H1 (cell line): ENCODE data around the gene VAMP3. TPM values are rescaled to one million over a fixed set of nuclear protein-coding genes. Genes with fewer than 3 reads are reported as not detected.

Experiments
- CTCF ChIA-PET: fragments of 300-600 bp; sonication (Branson Sonifier 250); formaldehyde crosslinking; loops from one replicate; lab custom pipeline; 2021; ENCODE audit not compliant: partially characterized antibody; lab: Charles Lee
- POLR2A ChIA-PET: fragments of 300-600 bp; sonication (Branson Sonifier 250); formaldehyde crosslinking; loops from one replicate; lab custom pipeline; 2021; ENCODE audit warnings: inconsistent platforms; ENCODE audit not compliant: partially characterized antibody; lab: Charles Lee
- DNase-seq, 2 experiments: peaks; one replicate each; pipeline versions ENCODE4 v3.0.0 to v3.0.0-alpha.2; 2010 to 2022; ENCODE audit warnings: low spot score in 2 of 2, low read depth in 1 of 2, mixed read lengths in 1 of 2
- FAIRE-seq: peaks from 2 replicates; lab custom pipeline; 2011; peaks lifted over from hg19 to GRCh38; lab: Jason Lieb, UNC
- H2AFZ ChIP-seq: 2 replicates; pipeline ENCODE4 v1.8.1; 2012; ENCODE audit warnings: low read length, inconsistent platforms
- H2AK5ac ChIP-seq: 2 replicates; pipeline ENCODE4 v1.6.1; 2013; ENCODE audit warnings: low read depth, low read length
- H2BK120ac ChIP-seq: replicated peaks from 2 replicates; pipeline ENCODE3; 2013; ENCODE audit warnings: low read depth, low read length, inconsistent platforms
- H2BK12ac ChIP-seq: 2 replicates; pipeline ENCODE4 v1.6.1; 2013; ENCODE audit warnings: low read depth, low read length
- H2BK15ac ChIP-seq: 2 replicates; pipeline ENCODE4 v1.6.1; 2013; ENCODE audit warnings: low read length
- H2BK20ac ChIP-seq: 2 replicates; pipeline ENCODE4 v1.6.1; 2013; ENCODE audit warnings: low read length
- H2BK5ac ChIP-seq: 2 replicates; pipeline ENCODE4 v1.6.1; 2013; ENCODE audit warnings: low read depth, low read length
- H3K14ac ChIP-seq: 2 replicates; pipeline ENCODE4 v1.6.1; 2013; ENCODE audit warnings: inconsistent platforms; ENCODE audit not compliant: insufficient read length
- H3K18ac ChIP-seq: 2 replicates; pipeline ENCODE4 v1.6.1; 2013; ENCODE audit warnings: low read length; ENCODE audit errors: extremely low read depth
- H3K23ac ChIP-seq: 2 replicates; pipeline ENCODE4 v1.6.1; 2013; ENCODE audit warnings: inconsistent platforms; ENCODE audit not compliant: insufficient read length
- H3K23me2 ChIP-seq: 2 replicates; pipeline ENCODE4 v1.6.1; 2013; ENCODE audit warnings: low read depth, low read length
- H3K27ac ChIP-seq: 2 replicates; pipeline ENCODE4 v1.6.1; 2011; ENCODE audit warnings: low read depth, low read length, inconsistent platforms
- H3K27me3 ChIP-seq, 4 experiments: replicated peaks in 1 of 4; 1 replicate in 1 of 4; 2 replicates in 3 of 4; pipeline versions ENCODE4 v1.6.1 to v1.8.1; 2011 to 2013; ENCODE audit warnings: low read length in 3 of 4, mild to moderate bottlenecking in 3 of 4, inconsistent platforms in 2 of 4, mixed read lengths in 2 of 4, moderate library complexity in 1 of 4; ENCODE audit not compliant: control insufficient read depth in 3 of 4, insufficient read depth in 3 of 4; ENCODE audit errors: extremely low read depth in 1 of 4
- H3K36me3 ChIP-seq, 4 experiments: 2 replicates each; pipeline versions ENCODE4 v1.6.1 to v1.8.1; 2011 to 2013; ENCODE audit warnings: mild to moderate bottlenecking in 4 of 4, low read length in 3 of 4, moderate library complexity in 2 of 4, control low read depth in 1 of 4, inconsistent platforms in 1 of 4; ENCODE audit not compliant: insufficient read depth in 4 of 4, control insufficient read depth in 2 of 4
- H3K4ac ChIP-seq: replicated peaks from 2 replicates; pipeline ENCODE3; 2013; ENCODE audit warnings: low read length, low read depth, mixed read lengths, inconsistent platforms; ENCODE audit not compliant: insufficient read length
- H3K4me1 ChIP-seq, 4 experiments: replicated peaks in 1 of 4; 1 replicate in 1 of 4; 2 replicates in 3 of 4; pipeline versions ENCODE4 v1.6.1 to v1.8.1; 2011 to 2013; ENCODE audit warnings: low read length in 3 of 4, inconsistent platforms in 2 of 4, mixed read lengths in 1 of 4; ENCODE audit not compliant: insufficient read depth in 4 of 4, control insufficient read depth in 3 of 4
- H3K4me2 ChIP-seq, 2 experiments: 2 replicates each; pipeline versions ENCODE4 v1.6.1 to v1.8.1; 2011 to 2013; ENCODE audit warnings: low read depth in 2 of 2, low read length in 2 of 2, control low read depth in 1 of 2, inconsistent platforms in 1 of 2, mild to moderate bottlenecking in 1 of 2; ENCODE audit not compliant: insufficient read depth in 1 of 2
- H3K4me3 ChIP-seq, 4 experiments: fragments of 200-600, 300-600 bp in 1 of 4; sonication (generic), shearing (Covaris generic), sonication (Bioruptor Twin) in 1 of 4; 2 replicates each; pipeline versions ENCODE4 v1.5.1 to v1.8.1; 2011 to 2016; ENCODE audit warnings: low read length in 4 of 4, low read depth in 3 of 4, control low read depth in 2 of 4, inconsistent platforms in 2 of 4, mild to moderate bottlenecking in 2 of 4, mixed read lengths in 1 of 4, moderate library complexity in 1 of 4; ENCODE audit not compliant: insufficient read depth in 2 of 4; ENCODE audit errors: extremely low read depth in 1 of 4
- H3K56ac ChIP-seq: replicated peaks from 2 replicates; pipeline ENCODE3; 2013; ENCODE audit warnings: low read depth, mild to moderate bottlenecking, mixed read lengths, low read length, inconsistent platforms; ENCODE audit not compliant: insufficient read length
- H3K79me1 ChIP-seq: 2 replicates; pipeline ENCODE4 v1.6.1; 2013; ENCODE audit warnings: low read depth, low read length, control low read depth
- H3K79me2 ChIP-seq, 2 experiments: 2 replicates each; pipeline versions ENCODE4 v1.6.1 to v1.8.1; 2012 to 2013; ENCODE audit warnings: low read length in 2 of 2, mild to moderate bottlenecking in 2 of 2, inconsistent platforms in 1 of 2; ENCODE audit not compliant: insufficient read depth in 2 of 2, control insufficient read depth in 1 of 2
- H3K9ac ChIP-seq, 4 experiments: replicated peaks in 1 of 4; 1 replicate in 1 of 4; 2 replicates in 3 of 4; pipeline versions ENCODE4 v1.6.1 to v1.8.1; 2011 to 2013; ENCODE audit warnings: low read depth in 3 of 4, low read length in 3 of 4, control low read depth in 2 of 4, mild to moderate bottlenecking in 2 of 4, moderate library complexity in 2 of 4, inconsistent platforms in 1 of 4; ENCODE audit errors: extremely low read depth in 1 of 4
- H3K9me3 ChIP-seq, 2 experiments: 2 replicates each; pipeline versions ENCODE4 v1.6.1 to v1.8.1; 2012 to 2013; ENCODE audit warnings: mild to moderate bottlenecking in 2 of 2, moderate library complexity in 2 of 2, control low read depth in 1 of 2, inconsistent platforms in 1 of 2, low read depth in 1 of 2, low read length in 1 of 2, mixed read lengths in 1 of 2; ENCODE audit not compliant: insufficient read depth in 2 of 2
- H4K20me1 ChIP-seq, 2 experiments: replicated peaks in 1 of 2; 2 replicates each; pipeline versions ENCODE3 to v1.8.1; 2011 to 2013; ENCODE audit warnings: inconsistent platforms in 2 of 2, low read length in 2 of 2, mild to moderate bottlenecking in 1 of 2; ENCODE audit not compliant: insufficient read depth in 2 of 2, control insufficient read depth in 1 of 2
- H4K5ac ChIP-seq: 2 replicates; pipeline ENCODE4 v1.6.1; 2013; ENCODE audit warnings: low read length, low read depth, mixed read lengths, inconsistent platforms; ENCODE audit not compliant: insufficient read length
- H4K8ac ChIP-seq: 2 replicates; pipeline ENCODE4 v1.8.0; 2013; ENCODE audit warnings: mild to moderate bottlenecking, moderate library complexity, low read length, inconsistent platforms; ENCODE audit not compliant: insufficient read depth; ENCODE audit errors: extremely low read depth
- H4K91ac ChIP-seq: replicated peaks from 2 replicates; pipeline ENCODE3; 2013; ENCODE audit warnings: low read length, mixed read lengths, inconsistent platforms; ENCODE audit not compliant: insufficient read length
- CHD1 ChIP-seq: IDR thresholded peaks from 2 replicates; pipeline ENCODE4 v1.6.1; 2012; ENCODE audit warnings: low read depth, low read length, improper control_type of control experiment
- EGR1 ChIP-seq: IDR thresholded peaks from 2 replicates; pipeline ENCODE4 v1.6.1; 2011; ENCODE audit warnings: low read depth, low read length, borderline replicate concordance
- FOSL1 ChIP-seq: IDR thresholded peaks from 2 replicates; pipeline ENCODE4 v1.6.1; 2011; ENCODE audit warnings: mild to moderate bottlenecking, low read depth, low read length, moderate library complexity; ENCODE audit not compliant: insufficient read depth
- PHF8 ChIP-seq: fragments of 200-600 bp; sonication (generic); conservative IDR thresholded peaks from 2 replicates; pipeline ENCODE4 v1.7.1; 2012; ENCODE audit warnings: low read depth, mild to moderate bottlenecking, inconsistent platforms, low read length, moderate library complexity
- RAD21 ChIP-seq, 2 experiments: IDR thresholded peaks in 1 of 2; conservative IDR thresholded peaks in 1 of 2; 2 replicates each; pipeline ENCODE4 v1.6.1; 2011; ENCODE audit warnings: low read depth in 2 of 2, low read length in 2 of 2, improper control_type of control experiment in 1 of 2, inconsistent platforms in 1 of 2, mild to moderate bottlenecking in 1 of 2, moderate library complexity in 1 of 2
- RNF2 ChIP-seq: fragments of 200-900, 300-1000 bp; sonication (generic); IDR thresholded peaks from 2 replicates; pipeline ENCODE4 v1.7.1; 2016; ENCODE audit warnings: borderline replicate concordance, low read depth, mild to moderate bottlenecking, antibody characterized with exemption, low read length; ENCODE audit not compliant: poor library complexity, severe bottlenecking; ENCODE audit errors: missing control alignments
- SP1 ChIP-seq: IDR thresholded peaks from 2 replicates; pipeline ENCODE4 v1.6.1; 2011; ENCODE audit warnings: low read depth, low read length
- TBP ChIP-seq: IDR thresholded peaks from 2 replicates; pipeline ENCODE4 v1.6.1; 2011; ENCODE audit warnings: low read depth, low read length, improper control_type of control experiment
- TEAD4 ChIP-seq: IDR thresholded peaks from 2 replicates; pipeline ENCODE4 v1.6.1; 2012; ENCODE audit warnings: low read depth, low read length, inconsistent platforms, mixed read lengths
- USF2 ChIP-seq: IDR thresholded peaks from 2 replicates; pipeline ENCODE4 v1.6.1; 2011; ENCODE audit warnings: low read length, improper control_type of control experiment
- ZNF274 ChIP-seq: IDR thresholded peaks from 2 replicates; pipeline ENCODE4 v1.7.0; 2012; ENCODE audit warnings: low read length, borderline replicate concordance; ENCODE audit errors: extremely low read depth
- WGBS, 2 experiments: shearing (Covaris generic) in 1 of 2; methylation state at CpG; one replicate each; pipeline versions ENCODE4 v1.1.6 to v1.1.7; 2013 to 2015; ENCODE audit warnings: low lambda C conversion rate in 2 of 2, mixed read lengths in 2 of 2, inconsistent platforms in 1 of 2, low coverage in 1 of 2, missing lambda C conversion rate in 1 of 2; ENCODE audit not compliant: insufficient replicate concordance in 2 of 2, insufficient coverage in 1 of 2, insufficient read length in 1 of 2; ENCODE audit errors: extremely low coverage in 1 of 2, missing lambda C conversion rate in 1 of 2; 5-methylcytosine and 5-hydroxymethylcytosine counted together
- polyA plus RNA-seq, 7 experiments: library from polyadenylated mRNA; depleted of rRNA in 3 of 7; stranded (reverse) in 5 of 7; unstranded in 2 of 7; fragments of >200 nt in 5 of 7; fragments of 200-250 nt in 2 of 7; gene quantifications; 1 replicate in 5 of 7; 2 replicates in 1 of 7; 4 replicates in 1 of 7; pipeline versions ENCODE4 v1.2.1 to v1.2.3, GENCODE V29; 2011 to 2013; ENCODE audit warnings: missing spikeins in 2 of 7, mixed read lengths in 2 of 7
- total RNA-seq: library from RNA; stranded (reverse); fragmentation: NEBNext Ultra II Directional; extraction: Animal tissue kit (Norgen Biotek cat#: 25700); gene quantifications from 2 replicates; pipeline ENCODE4 v1.2.1, GENCODE V29; 2021

The VAMP3 gene
- total and polyA plus RNA-seq, 2 of the 8 experiments (the other 6 are each of a cell fraction or from before 2014, with no cell fraction given): 27.9 to 36.7 TPM

GRCh38 chr1:7747605-7748004, 23.5 kb upstream of the VAMP3 start:
- H3K36me3 ChIP-seq: peaks cover 0 to 3% (median 0%) of the 10 kb centered on the region in 4 experiments; a peak in 1 of 8 replicates

More at GRCh38 chr1:7747605-7748004, 23.5 kb upstream of the VAMP3 start:
- H2AFZ ChIP-seq: no peak overlapping the region
- H2BK20ac ChIP-seq: no peak overlapping the region
- no peak overlapping the region for H4K91ac ChIP-seq
- no peak overlapping the region for H4K5ac ChIP-seq
- H3K23ac ChIP-seq: no peak overlapping the region
- H3K4me2 ChIP-seq: no peak overlapping the region
- H3K18ac ChIP-seq: no peak overlapping the region
- FAIRE-seq: no peak
- H3K56ac ChIP-seq: no peak overlapping the region
- no peaks in the 10 kb centered on the region; the same call in 1 of the 2 replicates for H3K23me2 ChIP-seq
- WGBS, 2 experiments: 91% methylated on average over 5 of the region's 5 CpGs; no CpG with 5 or more reads in 1 of the 2 experiments
- no peaks in the 10 kb centered on the region for H4K20me1 ChIP-seq
- no peak overlapping the region for H3K9ac ChIP-seq
- H2BK15ac ChIP-seq: no peak overlapping the region
- H2BK12ac ChIP-seq: no peak overlapping the region
- H3K4me1 ChIP-seq: peaks cover 2 to 7% (median 4%) of the 10 kb centered on the region in 4 experiments; a peak in 5 of 7 replicates
- no peak overlapping the region for H2BK120ac ChIP-seq
- H3K4me3 ChIP-seq: no peak overlapping the region
- POLR2A ChIA-PET: no interaction called here
- no peak overlapping the region for H2BK5ac ChIP-seq
- CTCF ChIA-PET: interaction anchor here (1.4 to 11.7 kb wide), 2 partner anchors 8 to 79 kb away, joined by 4 to 554 read pairs; no protein-coding TSS in a partner anchor
- DNase-seq: peak in 1 of 2 experiments; percentile 2
- H3K27me3 ChIP-seq: no peaks in the 10 kb centered on the region
- TF ChIP-seq SP1: no peak
- TF ChIP-seq EGR1: no peak
- TF ChIP-seq TEAD4: no peak
- TF ChIP-seq ZNF274: no peak
- no peak for TF ChIP-seq RNF2
- TF ChIP-seq CHD1: no peak
- TF ChIP-seq FOSL1: no peak
- TF ChIP-seq TBP: no peak
- TF ChIP-seq PHF8: no peak
- no peak for TF ChIP-seq USF2
- no peak for TF ChIP-seq RAD21 (IDR thresholded peaks at IDR 0.05 in 1 of 2, conservative IDR thresholded peaks at IDR 0.05 in 1 of 2; ENCODE audit: low read depth in 2 of 2, low read length in 2 of 2)
- no peak overlapping the region for H3K14ac ChIP-seq
- H3K27ac ChIP-seq: no peak overlapping the region
- no peaks in the 10 kb centered on the region for H3K79me2 ChIP-seq
- no peaks in the 10 kb centered on the region for H3K79me1 ChIP-seq
- no peaks in the 10 kb centered on the region for H3K9me3 ChIP-seq
- no peak overlapping the region for H4K8ac ChIP-seq
- H3K4ac ChIP-seq: no peak overlapping the region
- no peak overlapping the region for H2AK5ac ChIP-seq
